ENCODE measurements around the gene IRAK2.

IRAK2 gene

GRCh38 chr3:10283638-10284037, 118.9 kb downstream of the IRAK2 start:
- Histone ChIP-seq H3K27me3 (ENCODE audit: control insufficient read depth in 1 of 2, insufficient read depth in 2 of 2, low read length in 2 of 2) (no peaks in the 10 kb centered on the region), H3K4me3 (ENCODE audit: low read depth in 1 of 2, low read length in 2 of 2) (no peak overlapping the region), H3K36me3 (ENCODE audit: insufficient read depth, low read length) (peaks cover 55% of the 10 kb centered on the region), H3K27ac (ENCODE audit: low read depth, low read length) (no peak overlapping the region), H3K9me3 (ENCODE audit: low read length) (no peaks in the 10 kb centered on the region), H3K4me1 (ENCODE audit: insufficient read depth, low read length) (no peaks in the 10 kb centered on the region), H3K9ac (ENCODE audit: low read length) (no peak overlapping the region)

GRCh38 chr3:10284496-10284895, 119.8 kb downstream of the IRAK2 start:
- Histone ChIP-seq H3K4me3 (ENCODE audit: low read depth in 1 of 2, low read length in 2 of 2) (no peak overlapping the region), H3K9me3 (ENCODE audit: low read length) (no peaks in the 10 kb centered on the region), H3K27ac (ENCODE audit: low read depth, low read length) (no peak overlapping the region), H3K4me1 (ENCODE audit: insufficient read depth, low read length) (no peaks in the 10 kb centered on the region), H3K36me3 (ENCODE audit: insufficient read depth, low read length) (peaks cover 48% of the 10 kb centered on the region), H3K27me3 (ENCODE audit: control insufficient read depth in 1 of 2, insufficient read depth in 2 of 2, low read length in 2 of 2) (no peaks in the 10 kb centered on the region), H3K9ac (ENCODE audit: low read length) (no peak overlapping the region)

GRCh38 chr3:10285272-10286132, 120.8 kb downstream of the IRAK2 start:
- H3K9me3 ChIP-seq (ENCODE audit: low read length): no peaks in the 10 kb centered on the region
- no peak overlapping the region for H3K9ac ChIP-seq (ENCODE audit: low read length)
- no peaks in the 10 kb centered on the region for H3K27me3 ChIP-seq (ENCODE audit: control insufficient read depth in 1 of 2, insufficient read depth in 2 of 2, low read length in 2 of 2)
- peaks cover 38% of the 10 kb centered on the region for H3K36me3 ChIP-seq (ENCODE audit: insufficient read depth, low read length)
- H3K4me3 ChIP-seq (ENCODE audit: low read depth in 1 of 2, low read length in 2 of 2): no peak overlapping the region
- no peaks in the 10 kb centered on the region for H3K4me1 ChIP-seq (ENCODE audit: insufficient read depth, low read length)
- no peak overlapping the region for H3K27ac ChIP-seq (ENCODE audit: low read depth, low read length)

GRCh38 chr3:10286133-10286524, 121.4 kb downstream of the IRAK2 start:
- peaks cover 32% of the 10 kb centered on the region for H3K36me3 ChIP-seq (ENCODE audit: insufficient read depth, low read length)
- H3K27me3 ChIP-seq (ENCODE audit: control insufficient read depth in 1 of 2, insufficient read depth in 2 of 2, low read length in 2 of 2): no peaks in the 10 kb centered on the region
- H3K27ac ChIP-seq (ENCODE audit: low read depth, low read length): no peak overlapping the region

GRCh38 chr3:10286596-10287295, 122.0 kb downstream of the IRAK2 start:
- H3K27ac ChIP-seq (ENCODE audit: low read depth, low read length): no peak overlapping the region

More at GRCh38 chr3:10286133-10286524, 121.4 kb downstream of the IRAK2 start:
- Histone ChIP-seq H3K9me3 (ENCODE audit: low read length) (no peaks in the 10 kb centered on the region), H3K4me1 (ENCODE audit: insufficient read depth, low read length) (no peaks in the 10 kb centered on the region), H3K9ac (ENCODE audit: low read length) (no peak overlapping the region), H3K4me3 (ENCODE audit: low read depth in 1 of 2, low read length in 2 of 2) (no peak overlapping the region)

GRCh38 chr3:10287936-10288574, 123.3 kb downstream of the IRAK2 start:
- no peak overlapping the region for H3K9ac ChIP-seq (ENCODE audit: low read length)
- H3K4me1 ChIP-seq (ENCODE audit: insufficient read depth, low read length): no peaks in the 10 kb centered on the region
- no peak overlapping the region for H3K27ac ChIP-seq (ENCODE audit: low read depth, low read length)
- peaks cover 32% of the 10 kb centered on the region for H3K36me3 ChIP-seq (ENCODE audit: insufficient read depth, low read length)
- H3K9me3 ChIP-seq (ENCODE audit: low read length): no peaks in the 10 kb centered on the region
- no peak overlapping the region for H3K4me3 ChIP-seq (ENCODE audit: low read depth in 1 of 2, low read length in 2 of 2)
- no peaks in the 10 kb centered on the region for H3K27me3 ChIP-seq (ENCODE audit: control insufficient read depth in 1 of 2, insufficient read depth in 2 of 2, low read length in 2 of 2)

More at GRCh38 chr3:10286596-10287295, 122.0 kb downstream of the IRAK2 start:
- H3K9ac ChIP-seq (ENCODE audit: low read length): no peak overlapping the region
- no peaks in the 10 kb centered on the region for H3K9me3 ChIP-seq (ENCODE audit: low read length)
- no peaks in the 10 kb centered on the region for H3K4me1 ChIP-seq (ENCODE audit: insufficient read depth, low read length)
- peaks cover 30% of the 10 kb centered on the region for H3K36me3 ChIP-seq (ENCODE audit: insufficient read depth, low read length)
- no peaks in the 10 kb centered on the region for H3K27me3 ChIP-seq (ENCODE audit: control insufficient read depth in 1 of 2, insufficient read depth in 2 of 2, low read length in 2 of 2)
- no peak overlapping the region for H3K4me3 ChIP-seq (ENCODE audit: low read depth in 1 of 2, low read length in 2 of 2)

GRCh38 chr3:10288575-10288960, 123.8 kb downstream of the IRAK2 start:
- peaks cover 32% of the 10 kb centered on the region for H3K36me3 ChIP-seq (ENCODE audit: insufficient read depth, low read length)
- H3K4me1 ChIP-seq (ENCODE audit: insufficient read depth, low read length): no peaks in the 10 kb centered on the region
- H3K9me3 ChIP-seq (ENCODE audit: low read length): no peaks in the 10 kb centered on the region
- no peak overlapping the region for H3K9ac ChIP-seq (ENCODE audit: low read length)
- no peaks in the 10 kb centered on the region for H3K27me3 ChIP-seq (ENCODE audit: control insufficient read depth in 1 of 2, insufficient read depth in 2 of 2, low read length in 2 of 2)
- H3K27ac ChIP-seq (ENCODE audit: low read depth, low read length): no peak overlapping the region
- no peak overlapping the region for H3K4me3 ChIP-seq (ENCODE audit: low read depth in 1 of 2, low read length in 2 of 2)

GRCh38 chr3:10289077-10289476, 124.4 kb downstream of the IRAK2 start:
- Histone ChIP-seq H3K9ac (ENCODE audit: low read length) (no peak overlapping the region), H3K36me3 (ENCODE audit: insufficient read depth, low read length) (peaks cover 30% of the 10 kb centered on the region), H3K27me3 (ENCODE audit: control insufficient read depth in 1 of 2, insufficient read depth in 2 of 2, low read length in 2 of 2) (no peaks in the 10 kb centered on the region)

GRCh38 chr3:10289787-10290355, 125.2 kb downstream of the IRAK2 start:
- Histone ChIP-seq H3K4me1 (ENCODE audit: insufficient read depth, low read length) (no peaks in the 10 kb centered on the region), H3K36me3 (ENCODE audit: insufficient read depth, low read length) (peaks cover 30% of the 10 kb centered on the region), H3K9ac (ENCODE audit: low read length) (no peak overlapping the region), H3K27ac (ENCODE audit: low read depth, low read length) (no peak overlapping the region), H3K4me3 (ENCODE audit: low read depth in 1 of 2, low read length in 2 of 2) (no peak overlapping the region), H3K9me3 (ENCODE audit: low read length) (no peaks in the 10 kb centered on the region), H3K27me3 (ENCODE audit: control insufficient read depth in 1 of 2, insufficient read depth in 2 of 2, low read length in 2 of 2) (no peaks in the 10 kb centered on the region)

More at GRCh38 chr3:10289077-10289476, 124.4 kb downstream of the IRAK2 start:
- H3K4me3 ChIP-seq (ENCODE audit: low read depth in 1 of 2, low read length in 2 of 2): no peak overlapping the region
- H3K4me1 ChIP-seq (ENCODE audit: insufficient read depth, low read length): no peaks in the 10 kb centered on the region
- H3K27ac ChIP-seq (ENCODE audit: low read depth, low read length): no peak overlapping the region
- no peaks in the 10 kb centered on the region for H3K9me3 ChIP-seq (ENCODE audit: low read length)

GRCh38 chr3:10290481-10291176, 125.9 kb downstream of the IRAK2 start:
- H3K36me3 ChIP-seq (ENCODE audit: insufficient read depth, low read length): peaks cover 29% of the 10 kb centered on the region
- no peak overlapping the region for H3K9ac ChIP-seq (ENCODE audit: low read length)

GRCh38 chr3:10291641-10292040, 126.9 kb downstream of the IRAK2 start:
- H3K9me3 ChIP-seq (ENCODE audit: low read length): no peaks in the 10 kb centered on the region
- no peaks in the 10 kb centered on the region for H3K27me3 ChIP-seq (ENCODE audit: control insufficient read depth in 1 of 2, insufficient read depth in 2 of 2, low read length in 2 of 2)
- H3K9ac ChIP-seq (ENCODE audit: low read length): no peak overlapping the region
- H3K4me3 ChIP-seq (ENCODE audit: low read depth in 1 of 2, low read length in 2 of 2): no peak overlapping the region
- H3K27ac ChIP-seq (ENCODE audit: low read depth, low read length): no peak overlapping the region
- peaks cover 23% of the 10 kb centered on the region for H3K36me3 ChIP-seq (ENCODE audit: insufficient read depth, low read length)
- no peaks in the 10 kb centered on the region for H3K4me1 ChIP-seq (ENCODE audit: insufficient read depth, low read length)

More at GRCh38 chr3:10290481-10291176, 125.9 kb downstream of the IRAK2 start:
- Histone ChIP-seq H3K9me3 (ENCODE audit: low read length) (no peaks in the 10 kb centered on the region), H3K27me3 (ENCODE audit: control insufficient read depth in 1 of 2, insufficient read depth in 2 of 2, low read length in 2 of 2) (no peaks in the 10 kb centered on the region), H3K4me3 (ENCODE audit: low read depth in 1 of 2, low read length in 2 of 2) (no peak overlapping the region), H3K27ac (ENCODE audit: low read depth, low read length) (no peak overlapping the region), H3K4me1 (ENCODE audit: insufficient read depth, low read length) (no peaks in the 10 kb centered on the region)
